ENCODE measurements around the gene CYP26C1. TPM values are rescaled to one million over a fixed set of nuclear protein-coding genes. Genes with fewer than 3 reads are reported as not detected.
"Not testable (repeated sequence)": the region's sequence is repeated elsewhere in the genome, so short reads cannot be mapped to it uniquely, and the experiment has no call there.

CYP26C1 gene
- total RNA-seq, 1 donor from 2014 or later, result 0.17 TPM

DNA sequence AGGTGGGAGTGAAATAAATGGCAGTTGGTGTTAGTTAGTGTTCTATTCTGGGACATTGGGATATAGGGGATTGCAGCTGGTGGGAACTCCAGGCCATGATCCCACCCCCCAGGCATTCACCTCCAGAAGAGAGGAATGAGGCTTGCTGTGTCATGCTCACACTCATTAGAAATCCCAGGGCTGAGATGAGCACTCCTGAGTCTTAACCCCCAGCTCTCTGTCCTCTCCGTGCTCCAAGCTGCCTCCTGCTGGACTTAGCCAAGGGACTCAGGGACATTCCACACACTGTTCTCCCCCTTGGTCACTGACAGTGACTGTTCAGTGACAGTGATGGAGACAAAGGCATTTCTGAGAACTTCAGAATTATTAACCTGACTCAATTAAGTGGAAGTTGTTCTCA is 34.6 kb downstream of the CYP26C1 start:
- no peak for TF ChIP-seq CTCF (IDR thresholded peaks at IDR 0.05; ENCODE audit: insufficient read depth, low read length, poor library complexity, severe bottlenecking)
- H3K4me3 ChIP-seq (ENCODE audit: low read depth, low read length), result no peak overlapping the region

DNA sequence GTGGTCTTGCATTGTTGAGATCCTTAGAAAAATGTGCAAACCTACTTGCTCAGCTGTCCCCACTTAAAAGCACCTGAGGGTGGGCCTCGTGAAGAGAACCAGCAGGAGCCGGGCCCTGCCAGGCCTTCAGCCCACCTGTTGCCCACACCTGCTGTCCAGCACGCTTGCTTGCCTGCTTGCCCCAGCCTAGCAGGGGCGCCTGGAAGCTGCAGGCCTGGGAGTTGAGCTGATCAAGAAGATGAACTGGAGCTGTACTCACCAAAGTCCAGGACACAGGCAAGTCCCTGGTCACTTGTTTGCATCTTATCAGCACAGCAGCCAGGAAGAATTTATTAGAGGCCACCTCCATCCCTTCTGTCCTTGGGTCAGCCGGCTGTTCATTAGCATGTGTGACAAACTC is 36.3 kb downstream of the CYP26C1 start:
- H3K4me3 ChIP-seq (ENCODE audit: low read depth, low read length), result no peak overlapping the region
- no peaks in the 10 kb centered on the region for H3K27me3 ChIP-seq (ENCODE audit: control insufficient read depth, insufficient read depth, low read length)
- no peaks in the 10 kb centered on the region for H3K36me3 ChIP-seq (ENCODE audit: control insufficient read depth, insufficient read depth, low read length)
- DNase-seq (ENCODE audit: low read depth), result no peak
- TF ChIP-seq CTCF (IDR thresholded peaks at IDR 0.05; ENCODE audit: insufficient read depth, low read length, poor library complexity, severe bottlenecking), result no peak

More for the DNA sequence above, 34.6 kb downstream of the CYP26C1 start:
- no peak for DNase-seq (ENCODE audit: low read depth)
- Histone ChIP-seq H3K36me3 (ENCODE audit: control insufficient read depth, insufficient read depth, low read length) (no peaks in the 10 kb centered on the region), H3K27me3 (ENCODE audit: control insufficient read depth, insufficient read depth, low read length) (no peaks in the 10 kb centered on the region)

DNA sequence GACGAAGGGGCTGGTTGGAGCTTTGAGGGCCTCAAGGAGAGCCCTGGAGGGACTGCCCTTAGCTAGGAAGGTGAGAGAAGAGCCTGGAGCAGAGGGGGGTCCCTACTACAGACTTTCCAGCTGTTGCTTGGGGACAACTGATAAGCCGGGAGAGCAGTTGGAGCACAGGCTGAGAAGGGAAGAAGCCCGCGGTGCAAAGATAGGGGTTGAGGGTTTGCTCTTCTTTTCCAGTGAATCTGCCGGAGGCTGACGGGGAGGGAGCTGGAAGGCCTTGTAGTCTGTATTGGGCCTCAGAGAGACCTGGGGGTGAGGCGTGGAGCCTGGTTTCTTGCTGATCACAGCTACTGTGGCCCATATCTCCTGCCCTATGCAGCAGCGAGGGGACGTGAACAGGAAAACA is 36.8 kb downstream of the CYP26C1 start:
- DNase-seq (ENCODE audit: low read depth), result no peak
- Histone ChIP-seq H3K4me3 (ENCODE audit: low read depth, low read length) (no peak overlapping the region), H3K36me3 (ENCODE audit: control insufficient read depth, insufficient read depth, low read length) (no peaks in the 10 kb centered on the region), H3K27me3 (ENCODE audit: control insufficient read depth, insufficient read depth, low read length) (no peaks in the 10 kb centered on the region)
- TF ChIP-seq CTCF (IDR thresholded peaks at IDR 0.05; ENCODE audit: insufficient read depth, low read length, poor library complexity, severe bottlenecking), result no peak

DNA sequence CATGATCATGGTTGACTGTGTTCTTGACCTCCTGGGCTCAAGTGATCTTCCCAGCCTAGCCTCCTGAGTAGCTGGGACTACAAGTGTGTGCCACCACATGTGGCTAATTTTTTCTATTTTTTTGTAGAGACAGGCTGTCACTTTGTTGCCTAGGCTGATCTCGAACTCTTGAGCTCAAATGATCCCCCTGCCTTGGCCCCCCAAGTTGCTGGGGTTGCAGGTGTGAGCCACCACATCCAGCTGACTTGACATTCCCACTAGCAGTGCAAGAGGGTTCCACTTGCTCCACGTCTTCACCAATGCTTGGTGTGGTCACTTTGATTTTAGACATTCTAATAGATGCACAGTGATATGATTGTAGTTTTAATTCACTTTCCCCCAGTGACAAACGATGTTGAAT is 38.2 kb downstream of the CYP26C1 start:
- TF ChIP-seq CTCF (IDR thresholded peaks at IDR 0.05; ENCODE audit: insufficient read depth, low read length, poor library complexity, severe bottlenecking), result no peak
- no peaks in the 10 kb centered on the region for H3K36me3 ChIP-seq (ENCODE audit: control insufficient read depth, insufficient read depth, low read length)
- no peak overlapping the region for H3K4me3 ChIP-seq (ENCODE audit: low read depth, low read length)
- H3K27me3 ChIP-seq (ENCODE audit: control insufficient read depth, insufficient read depth, low read length), result no peaks in the 10 kb centered on the region
- no peak for DNase-seq (ENCODE audit: low read depth)

GRCh38 chr10:93099670-93100069 is 39.1 kb downstream of the CYP26C1 start:
- no peaks in the 10 kb centered on the region for H3K27me3 ChIP-seq (ENCODE audit: control insufficient read depth, insufficient read depth, low read length)
- no peaks in the 10 kb centered on the region for H3K36me3 ChIP-seq (ENCODE audit: control insufficient read depth, insufficient read depth, low read length)
- DNase-seq (ENCODE audit: low read depth), result no peak
- no peak for TF ChIP-seq CTCF (IDR thresholded peaks at IDR 0.05; ENCODE audit: insufficient read depth, low read length, poor library complexity, severe bottlenecking)
- H3K4me3 ChIP-seq (ENCODE audit: low read depth, low read length), result no peak overlapping the region

- H3K27me3 ChIP-seq (ENCODE audit: control insufficient read depth, insufficient read depth, low read length); H3K4me3 ChIP-seq (ENCODE audit: low read depth, low read length); DNase-seq (ENCODE audit: low read depth); H3K36me3 ChIP-seq (ENCODE audit: control insufficient read depth, insufficient read depth, low read length): not testable (repeated sequence)
These were observed 40.5 kb downstream of the CYP26C1 start for GRCh38 chr10:93101148-93101547.
